Left ventricle myocardium inferior (tissue), 1 donor: ENCODE results near the gene NLRC4. TPM values are rescaled to one million over a fixed set of nuclear protein-coding genes. Genes with fewer than 3 reads are reported as not detected.

Experiments
- DNase-seq: peaks from one replicate; pipeline ENCODE4 v3.0.0-alpha.2; 2020
- H3K27ac ChIP-seq: fragments of 200-600 bp; replicated peaks from 2 replicates; pipeline ENCODE4 v1.8.0; 2021
- H3K27me3 ChIP-seq: fragments of 200-600 bp; 2 replicates; pipeline ENCODE4 v1.8.0; 2021; ENCODE audit warnings: low read depth
- H3K36me3 ChIP-seq: fragments of 200-600 bp; 2 replicates; pipeline ENCODE4 v1.8.0; 2021
- H3K4me1 ChIP-seq: fragments of 200-600 bp; 2 replicates; pipeline ENCODE4 v1.8.0; 2021
- H3K4me3 ChIP-seq: fragments of 200-600 bp; 2 replicates; pipeline ENCODE4 v1.8.0; 2021; ENCODE audit warnings: mild to moderate bottlenecking, moderate library complexity
- H3K9me3 ChIP-seq: fragments of 200-600 bp; replicated peaks from 2 replicates; pipeline ENCODE4 v1.8.0; 2021
- intact Hi-C: fragments of 100-400 bp; cut with micrococcal nuclease; formaldehyde crosslinking; loops from one replicate; pipeline ENCODE4 v1.11.0; 2022
- total RNA-seq: library from RNA; stranded (reverse); fragmentation: NEBNext Ultra II Directional; extraction: Animal tissue kit (Norgen Biotek cat#: 25700); gene quantifications from one replicate; pipeline ENCODE4 v1.2.1, GENCODE V29; 2021
- TF ChIP-seq, protein P1 (sequence below): fragments of 200-600 bp; IDR thresholded peaks from 2 replicates; pipeline ENCODE4 v1.8.0; 2021; ENCODE audit warnings: antibody characterized with exemption, mild to moderate bottlenecking, borderline replicate concordance
- donor health status: DM: no; HTN: yes; CAD: no; lungs with severe emphysema.

Gene NLRC4
- total RNA-seq, 1 donor from 2014 or later: 0.96 TPM

- intact Hi-C loops: no loop called here
- H3K27ac ChIP-seq: no peak overlapping the region
- DNase-seq: no peak
- H3K36me3 ChIP-seq: peaks cover 43% of the 10 kb centered on the region
- no peak overlapping the region for H3K4me3 ChIP-seq
- H3K9me3 ChIP-seq: no peaks in the 10 kb centered on the region
- peaks cover 1% of the 10 kb centered on the region for H3K4me1 ChIP-seq
- H3K27me3 ChIP-seq: no peaks in the 10 kb centered on the region
- TF ChIP-seq, protein P1, sequence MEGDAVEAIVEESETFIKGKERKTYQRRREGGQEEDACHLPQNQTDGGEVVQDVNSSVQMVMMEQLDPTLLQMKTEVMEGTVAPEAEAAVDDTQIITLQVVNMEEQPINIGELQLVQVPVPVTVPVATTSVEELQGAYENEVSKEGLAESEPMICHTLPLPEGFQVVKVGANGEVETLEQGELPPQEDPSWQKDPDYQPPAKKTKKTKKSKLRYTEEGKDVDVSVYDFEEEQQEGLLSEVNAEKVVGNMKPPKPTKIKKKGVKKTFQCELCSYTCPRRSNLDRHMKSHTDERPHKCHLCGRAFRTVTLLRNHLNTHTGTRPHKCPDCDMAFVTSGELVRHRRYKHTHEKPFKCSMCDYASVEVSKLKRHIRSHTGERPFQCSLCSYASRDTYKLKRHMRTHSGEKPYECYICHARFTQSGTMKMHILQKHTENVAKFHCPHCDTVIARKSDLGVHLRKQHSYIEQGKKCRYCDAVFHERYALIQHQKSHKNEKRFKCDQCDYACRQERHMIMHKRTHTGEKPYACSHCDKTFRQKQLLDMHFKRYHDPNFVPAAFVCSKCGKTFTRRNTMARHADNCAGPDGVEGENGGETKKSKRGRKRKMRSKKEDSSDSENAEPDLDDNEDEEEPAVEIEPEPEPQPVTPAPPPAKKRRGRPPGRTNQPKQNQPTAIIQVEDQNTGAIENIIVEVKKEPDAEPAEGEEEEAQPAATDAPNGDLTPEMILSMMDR: no peak
These were observed 72.3 kb downstream of the NLRC4 start for GRCh38 chr2:32192418-32192817.

DNA sequence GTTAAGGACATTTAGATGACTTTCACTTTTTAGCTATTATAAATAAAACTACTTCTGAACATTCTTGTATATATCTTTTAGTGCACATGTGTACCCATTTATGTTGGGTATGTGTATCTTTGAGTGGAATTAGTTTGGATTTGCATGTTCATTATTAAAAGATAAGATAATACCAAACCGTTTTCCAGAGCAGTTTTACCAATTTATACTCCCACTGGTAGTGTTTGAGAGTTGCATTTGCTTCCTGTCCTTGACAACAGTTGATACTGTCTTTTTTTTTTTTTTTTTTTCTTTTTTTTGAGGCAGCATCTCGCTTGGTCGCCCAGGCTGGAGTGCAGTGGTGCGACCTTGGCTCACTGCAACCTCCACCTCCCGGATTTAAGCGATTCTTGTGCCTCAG is 75.7 kb downstream of the NLRC4 start:
- intact Hi-C loops: no loop called here
- peaks cover 45% of the 10 kb centered on the region for H3K36me3 ChIP-seq

DNA sequence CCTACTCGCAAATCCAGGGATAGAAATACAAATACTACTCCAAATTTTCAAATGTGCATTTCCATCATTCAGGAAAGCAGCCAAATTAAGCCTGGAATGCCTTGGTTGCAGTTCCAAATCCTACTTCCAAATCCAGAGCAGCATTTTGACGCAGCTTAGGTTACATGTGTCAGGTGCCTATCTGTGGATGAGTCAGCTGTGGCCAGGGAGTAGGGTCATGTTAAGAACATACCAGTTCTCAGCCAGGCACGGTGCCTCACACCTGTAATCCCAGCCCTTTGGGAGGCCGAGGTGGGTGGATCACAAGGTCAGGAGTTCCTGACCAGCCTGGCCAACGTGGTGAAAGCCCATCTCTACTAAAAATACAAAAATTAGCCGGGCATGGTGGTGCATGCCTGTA is 82.0 kb downstream of the NLRC4 start:
- intact Hi-C loops: no loop called here
- H3K9me3 ChIP-seq: no peaks in the 10 kb centered on the region
- no peak for DNase-seq
- peaks cover 54% of the 10 kb centered on the region for H3K36me3 ChIP-seq
- TF ChIP-seq, protein P1: no peak
- no peak overlapping the region for H3K27ac ChIP-seq
- H3K4me3 ChIP-seq: no peak overlapping the region
- H3K4me1 ChIP-seq: peaks cover 9% of the 10 kb centered on the region
- no peaks in the 10 kb centered on the region for H3K27me3 ChIP-seq

More for the DNA sequence above, 75.7 kb downstream of the NLRC4 start:
- DNase-seq: no peak
- Histone ChIP-seq H3K4me3 (no peak overlapping the region), H3K4me1 (peaks cover 9% of the 10 kb centered on the region), H3K27me3 (no peaks in the 10 kb centered on the region), H3K9me3 (no peaks in the 10 kb centered on the region), H3K27ac (no peak overlapping the region)
- TF ChIP-seq, protein P1: no peak

Other genes with a start within 250 kb of the NLRC4 start
- gene DPY30, start 225.1 kb downstream of the NLRC4 start, total RNA-seq: 37.5 TPM
- 8.7 TPM for gene SPAST, start 201.3 kb downstream of the NLRC4 start, total RNA-seq
- 13.4 TPM for gene SLC30A6, start 99.0 kb downstream of the NLRC4 start, total RNA-seq
- gene YIPF4, start 13.0 kb upstream of the NLRC4 start, total RNA-seq: 70.1 TPM
- gene BIRC6, start 92.1 kb upstream of the NLRC4 start, total RNA-seq: 32.7 TPM